ENCODE data around the gene PCLO. TPM values are rescaled to one million over a fixed set of nuclear protein-coding genes. Genes with fewer than 3 reads are reported as not detected.
A peak's percentile ranks its signal among the peaks of the same experiment; 100 is the strongest.

PCLO gene
- total and polyA plus RNA-seq, 2 of the 4 experiments (the other 2 are of a cell fraction), result under 0.01 to 0.05 TPM

DNA sequence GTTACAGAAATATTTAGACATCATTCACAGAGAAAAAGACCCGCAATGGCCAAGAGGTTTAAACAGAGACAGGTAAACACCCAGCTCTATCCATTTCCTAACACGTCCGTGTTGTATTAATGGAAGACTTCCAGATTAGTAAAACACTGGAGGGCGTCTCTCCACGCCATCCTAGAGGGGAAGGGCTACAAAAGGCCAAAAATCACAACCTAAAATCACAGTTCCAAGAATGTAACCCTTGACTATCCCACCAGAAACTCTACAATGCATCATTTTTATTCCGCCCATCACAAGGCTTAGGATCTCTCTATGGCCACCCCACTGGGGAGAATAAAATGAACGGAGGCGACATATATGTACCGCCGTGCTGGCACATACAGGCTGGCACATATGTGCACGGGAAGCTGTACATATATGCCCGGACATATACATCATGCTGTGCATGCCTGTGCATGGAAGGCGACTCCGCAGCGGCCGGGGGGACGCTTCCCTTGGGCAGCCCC lies 734 bp downstream of the PCLO start:
- H4K8ac ChIP-seq (ENCODE audit: low read depth in 2 of 2, low read length in 2 of 2), result no peak overlapping the region
- ChIA-PET POLR2A (ENCODE audit: unreplicated experiment) (no interaction called here), CTCF (no interaction called here)
- H3K23ac ChIP-seq (ENCODE audit: low read depth, low read length), result no peak overlapping the region
- no peak overlapping the region for H3K14ac ChIP-seq (replicated peaks; ENCODE audit: low read depth, low read length)
- DNase-seq (no peak), ATAC-seq (ENCODE audit: low read depth) (peak; percentile 35)
- H4K91ac ChIP-seq (ENCODE audit: insufficient read depth, low read depth, low read length), result no peak overlapping the region
- H2BK120ac ChIP-seq (ENCODE audit: low read depth, low read length), result no peak overlapping the region
- H4K5ac ChIP-seq (ENCODE audit: low read depth, low read length), result no peak overlapping the region
- H3K9me3 ChIP-seq (ENCODE audit: control insufficient read depth, insufficient read depth, low read length), result no peaks in the 10 kb centered on the region
- H3K9me1 ChIP-seq (ENCODE audit: insufficient read depth, low read length), result no peaks in the 10 kb centered on the region
- in situ Hi-C loops (cut with MboI; ENCODE audit: low sequenced_read_pairs), result no loop called here
- no peak overlapping the region for H2AK5ac ChIP-seq (ENCODE audit: low read depth, low read length)
- no peak overlapping the region for H3K27ac ChIP-seq (ENCODE audit: insufficient read depth, low read length)
- no peak overlapping the region for H3K4ac ChIP-seq (ENCODE audit: low read depth, low read length)
- H2BK20ac ChIP-seq (ENCODE audit: low read depth, low read length), result no peak overlapping the region
- H3K79me1 ChIP-seq (ENCODE audit: low read depth in 1 of 2, low read length in 2 of 2), result no peaks in the 10 kb centered on the region
- H3K4me3 ChIP-seq (ENCODE audit: insufficient read depth, low read depth, low read length), result no peak overlapping the region
- dilution Hi-C loops (cut with HindIII; ENCODE audit: low sequenced_read_pairs, unreplicated experiment), result no loop called here
- H3K4me1 ChIP-seq (ENCODE audit: control insufficient read depth, insufficient read depth, low read length), result no peaks in the 10 kb centered on the region
- H2AK9ac ChIP-seq (replicated peaks; ENCODE audit: low read depth, low read length, poor library complexity), result no peak overlapping the region
- no peak for TF ChIP-seq FOS (IDR thresholded peaks at IDR 0.05; ENCODE audit: low read depth, low read length)
- no peak for TF ChIP-seq CHD1 (IDR thresholded peaks at IDR 0.05; ENCODE audit: low read depth, low read length)
- TF ChIP-seq RCOR1 (IDR thresholded peaks at IDR 0.05; ENCODE audit: insufficient replicate concordance, low read length), result no peak
- TF ChIP-seq RFX5 (IDR thresholded peaks at IDR 0.05; ENCODE audit: low read depth, low read length), result no peak
- TF ChIP-seq MAZ (IDR thresholded peaks at IDR 0.05; ENCODE audit: borderline replicate concordance, low read depth, low read length), result no peak
- TF ChIP-seq, protein P1, sequence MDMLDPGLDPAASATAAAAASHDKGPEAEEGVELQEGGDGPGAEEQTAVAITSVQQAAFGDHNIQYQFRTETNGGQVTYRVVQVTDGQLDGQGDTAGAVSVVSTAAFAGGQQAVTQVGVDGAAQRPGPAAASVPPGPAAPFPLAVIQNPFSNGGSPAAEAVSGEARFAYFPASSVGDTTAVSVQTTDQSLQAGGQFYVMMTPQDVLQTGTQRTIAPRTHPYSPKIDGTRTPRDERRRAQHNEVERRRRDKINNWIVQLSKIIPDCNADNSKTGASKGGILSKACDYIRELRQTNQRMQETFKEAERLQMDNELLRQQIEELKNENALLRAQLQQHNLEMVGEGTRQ (IDR thresholded peaks at IDR 0.05; ENCODE audit: low read depth, low read length), result no peak
- no peak for TF ChIP-seq RAD21 (IDR thresholded peaks at IDR 0.05; ENCODE audit: low read length)
- TF ChIP-seq SMC3 (IDR thresholded peaks at IDR 0.05; ENCODE audit: low read depth, low read length), result no peak
- no peak for TF ChIP-seq MAFK (IDR thresholded peaks at IDR 0.05; ENCODE audit: low read depth, low read length)
- TF ChIP-seq MXI1 (IDR thresholded peaks at IDR 0.05; ENCODE audit: borderline replicate concordance, low read depth, low read length), result no peak
- TF ChIP-seq, protein P2, sequence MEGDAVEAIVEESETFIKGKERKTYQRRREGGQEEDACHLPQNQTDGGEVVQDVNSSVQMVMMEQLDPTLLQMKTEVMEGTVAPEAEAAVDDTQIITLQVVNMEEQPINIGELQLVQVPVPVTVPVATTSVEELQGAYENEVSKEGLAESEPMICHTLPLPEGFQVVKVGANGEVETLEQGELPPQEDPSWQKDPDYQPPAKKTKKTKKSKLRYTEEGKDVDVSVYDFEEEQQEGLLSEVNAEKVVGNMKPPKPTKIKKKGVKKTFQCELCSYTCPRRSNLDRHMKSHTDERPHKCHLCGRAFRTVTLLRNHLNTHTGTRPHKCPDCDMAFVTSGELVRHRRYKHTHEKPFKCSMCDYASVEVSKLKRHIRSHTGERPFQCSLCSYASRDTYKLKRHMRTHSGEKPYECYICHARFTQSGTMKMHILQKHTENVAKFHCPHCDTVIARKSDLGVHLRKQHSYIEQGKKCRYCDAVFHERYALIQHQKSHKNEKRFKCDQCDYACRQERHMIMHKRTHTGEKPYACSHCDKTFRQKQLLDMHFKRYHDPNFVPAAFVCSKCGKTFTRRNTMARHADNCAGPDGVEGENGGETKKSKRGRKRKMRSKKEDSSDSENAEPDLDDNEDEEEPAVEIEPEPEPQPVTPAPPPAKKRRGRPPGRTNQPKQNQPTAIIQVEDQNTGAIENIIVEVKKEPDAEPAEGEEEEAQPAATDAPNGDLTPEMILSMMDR (conservative IDR thresholded peaks at IDR 0.05; ENCODE audit: low read depth, low read length), result no peak
- TF ChIP-seq POLR2A (IDR thresholded peaks at IDR 0.05; ENCODE audit: low read depth, low read length), result no peak
- no peak for TF ChIP-seq BHLHE40 (IDR thresholded peaks at IDR 0.05; ENCODE audit: low read depth, low read length)
- H3K9ac ChIP-seq (ENCODE audit: low read depth, low read length), result no peak overlapping the region
- peak overlapping the region; percentile 89 for H2AFZ ChIP-seq (replicated peaks; ENCODE audit: low read length, poor library complexity)
- H3K36me3 ChIP-seq (ENCODE audit: control insufficient read depth, insufficient read depth, low read length), result no peaks in the 10 kb centered on the region
- H3K4me2 ChIP-seq (ENCODE audit: low read depth, low read length), result peak overlapping the region; percentile 86; the same call in 1 of the 2 replicates
- intact Hi-C loops (cut with micrococcal nuclease), result no loop called here
- H4K20me1 ChIP-seq (ENCODE audit: insufficient read depth, low read length), result no peaks in the 10 kb centered on the region
- no peak overlapping the region for H3K18ac ChIP-seq (ENCODE audit: low read depth, low read length)
- no peak overlapping the region for H2BK5ac ChIP-seq (ENCODE audit: low read depth, low read length, poor library complexity, severe bottlenecking)
- no TSS peak for BruUV-seq (replicated peaks)
- H3K27me3 ChIP-seq (ENCODE audit: control insufficient read depth, insufficient read depth, low read length), result peaks cover 2% of the 10 kb centered on the region
- no peak overlapping the region for H2BK15ac ChIP-seq (ENCODE audit: low read depth, low read length)
- 0% methylated on average over 6 of the region's 17 CpGs; no CpG with 5 or more reads in 1 of the 2 experiments for WGBS, 2 experiments (ENCODE audit: extremely low coverage in 2 of 2, insufficient read length in 1 of 2)
- no peak overlapping the region for H3K56ac ChIP-seq (ENCODE audit: extremely low read depth, insufficient read depth, low read length)
